HL-60 (cell line): ENCODE measurements around the gene SPIN1.

Experiments used
- DNase-seq, 2 experiments: peaks; one replicate each; pipeline ENCODE4 v3.0.0-alpha.2; 2010 to 2020; ENCODE audit warnings: low read depth in 1 of 2, low spot score in 1 of 2
- H3K27ac ChIP-seq: fragments of 250-450 bp; sonication (Bioruptor Pico); replicated peaks from 2 replicates; pipeline ENCODE4 v1.5.1; 2020; ENCODE audit warnings: mild to moderate bottlenecking, moderate library complexity
- H3K27me3 ChIP-seq: fragments of 250-450 bp; sonication (Bioruptor Pico); 2 replicates; pipeline ENCODE4 v1.5.1; 2021; ENCODE audit warnings: mild to moderate bottlenecking, moderate library complexity; ENCODE audit not compliant: insufficient read depth, poor library complexity, severe bottlenecking
- H3K4me3 ChIP-seq: replicated peaks from 2 replicates; pipeline ENCODE4 v1.5.1; 2011; ENCODE audit warnings: mild to moderate bottlenecking, control low read depth, low read length; ENCODE audit not compliant: insufficient read depth
- GABPA ChIP-seq: IDR thresholded peaks from 2 replicates; pipeline ENCODE4 v1.6.1; 2012; ENCODE audit warnings: low read depth
- POLR2AphosphoS5 ChIP-seq: IDR thresholded peaks from 2 replicates; pipeline ENCODE4 v1.6.1; 2012; ENCODE audit warnings: low read depth
- SPI1 ChIP-seq: IDR thresholded peaks from 2 replicates; pipeline ENCODE4 v1.6.1; 2012; ENCODE audit warnings: low read depth, mild to moderate bottlenecking, borderline replicate concordance
- TF ChIP-seq, protein P1 (sequence below): IDR thresholded peaks from one replicate; pipeline ENCODE4 v1.5.1; 2011; ENCODE audit warnings: low read length, control low read depth, inconsistent platforms; ENCODE audit not compliant: insufficient read depth
- TF ChIP-seq, protein P2 (sequence below): IDR thresholded peaks from 2 replicates; pipeline ENCODE4 v1.6.1; 2012; ENCODE audit warnings: low read depth; ENCODE audit not compliant: insufficient replicate concordance

The SPIN1 gene

DNA sequence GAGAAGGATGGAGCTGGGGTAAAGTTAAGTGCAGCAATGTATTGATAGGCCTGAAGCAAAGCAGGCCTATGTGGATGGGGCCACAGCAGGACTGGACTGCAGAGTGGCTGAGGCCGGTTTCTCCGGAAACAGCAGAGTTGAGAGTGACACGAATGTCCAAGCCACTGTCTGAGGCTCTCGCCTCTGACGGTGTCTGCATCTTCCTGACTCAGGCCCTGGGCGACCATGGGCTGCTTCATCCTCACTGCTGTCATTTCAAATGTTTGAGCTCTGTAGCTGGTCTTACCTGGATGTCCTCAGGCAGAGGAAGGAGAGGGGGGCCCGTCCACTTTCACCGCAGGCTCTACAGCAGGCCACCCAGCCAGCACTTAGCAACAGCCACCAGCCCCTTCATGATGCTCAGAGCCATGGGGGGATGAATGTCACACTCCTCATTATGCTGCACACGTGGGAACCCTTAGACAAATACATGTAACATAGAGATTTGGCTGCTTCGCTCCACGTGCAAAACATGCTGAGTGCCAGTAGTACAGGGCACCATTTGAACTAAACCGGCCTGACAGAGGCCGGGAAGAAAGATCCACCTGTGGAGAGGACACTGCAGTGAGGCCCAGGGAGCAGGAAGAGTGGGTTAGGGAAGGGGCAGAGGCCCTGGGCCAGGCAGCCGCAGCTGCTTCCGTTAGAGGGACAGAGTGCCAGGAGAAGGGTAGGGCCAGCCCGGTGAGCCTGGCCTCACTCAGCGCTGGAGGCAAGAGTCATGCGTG lies 115.0 kb downstream of the SPIN1 start:
- TF ChIP-seq, protein P1, sequence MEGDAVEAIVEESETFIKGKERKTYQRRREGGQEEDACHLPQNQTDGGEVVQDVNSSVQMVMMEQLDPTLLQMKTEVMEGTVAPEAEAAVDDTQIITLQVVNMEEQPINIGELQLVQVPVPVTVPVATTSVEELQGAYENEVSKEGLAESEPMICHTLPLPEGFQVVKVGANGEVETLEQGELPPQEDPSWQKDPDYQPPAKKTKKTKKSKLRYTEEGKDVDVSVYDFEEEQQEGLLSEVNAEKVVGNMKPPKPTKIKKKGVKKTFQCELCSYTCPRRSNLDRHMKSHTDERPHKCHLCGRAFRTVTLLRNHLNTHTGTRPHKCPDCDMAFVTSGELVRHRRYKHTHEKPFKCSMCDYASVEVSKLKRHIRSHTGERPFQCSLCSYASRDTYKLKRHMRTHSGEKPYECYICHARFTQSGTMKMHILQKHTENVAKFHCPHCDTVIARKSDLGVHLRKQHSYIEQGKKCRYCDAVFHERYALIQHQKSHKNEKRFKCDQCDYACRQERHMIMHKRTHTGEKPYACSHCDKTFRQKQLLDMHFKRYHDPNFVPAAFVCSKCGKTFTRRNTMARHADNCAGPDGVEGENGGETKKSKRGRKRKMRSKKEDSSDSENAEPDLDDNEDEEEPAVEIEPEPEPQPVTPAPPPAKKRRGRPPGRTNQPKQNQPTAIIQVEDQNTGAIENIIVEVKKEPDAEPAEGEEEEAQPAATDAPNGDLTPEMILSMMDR: no peak
- TF ChIP-seq, protein P2, sequence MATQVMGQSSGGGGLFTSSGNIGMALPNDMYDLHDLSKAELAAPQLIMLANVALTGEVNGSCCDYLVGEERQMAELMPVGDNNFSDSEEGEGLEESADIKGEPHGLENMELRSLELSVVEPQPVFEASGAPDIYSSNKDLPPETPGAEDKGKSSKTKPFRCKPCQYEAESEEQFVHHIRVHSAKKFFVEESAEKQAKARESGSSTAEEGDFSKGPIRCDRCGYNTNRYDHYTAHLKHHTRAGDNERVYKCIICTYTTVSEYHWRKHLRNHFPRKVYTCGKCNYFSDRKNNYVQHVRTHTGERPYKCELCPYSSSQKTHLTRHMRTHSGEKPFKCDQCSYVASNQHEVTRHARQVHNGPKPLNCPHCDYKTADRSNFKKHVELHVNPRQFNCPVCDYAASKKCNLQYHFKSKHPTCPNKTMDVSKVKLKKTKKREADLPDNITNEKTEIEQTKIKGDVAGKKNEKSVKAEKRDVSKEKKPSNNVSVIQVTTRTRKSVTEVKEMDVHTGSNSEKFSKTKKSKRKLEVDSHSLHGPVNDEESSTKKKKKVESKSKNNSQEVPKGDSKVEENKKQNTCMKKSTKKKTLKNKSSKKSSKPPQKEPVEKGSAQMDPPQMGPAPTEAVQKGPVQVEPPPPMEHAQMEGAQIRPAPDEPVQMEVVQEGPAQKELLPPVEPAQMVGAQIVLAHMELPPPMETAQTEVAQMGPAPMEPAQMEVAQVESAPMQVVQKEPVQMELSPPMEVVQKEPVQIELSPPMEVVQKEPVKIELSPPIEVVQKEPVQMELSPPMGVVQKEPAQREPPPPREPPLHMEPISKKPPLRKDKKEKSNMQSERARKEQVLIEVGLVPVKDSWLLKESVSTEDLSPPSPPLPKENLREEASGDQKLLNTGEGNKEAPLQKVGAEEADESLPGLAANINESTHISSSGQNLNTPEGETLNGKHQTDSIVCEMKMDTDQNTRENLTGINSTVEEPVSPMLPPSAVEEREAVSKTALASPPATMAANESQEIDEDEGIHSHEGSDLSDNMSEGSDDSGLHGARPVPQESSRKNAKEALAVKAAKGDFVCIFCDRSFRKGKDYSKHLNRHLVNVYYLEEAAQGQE: no peak
- TF ChIP-seq POLR2AphosphoS5 (no peak), SPI1 (no peak), GABPA (no peak)
- no peak for DNase-seq

DNA sequence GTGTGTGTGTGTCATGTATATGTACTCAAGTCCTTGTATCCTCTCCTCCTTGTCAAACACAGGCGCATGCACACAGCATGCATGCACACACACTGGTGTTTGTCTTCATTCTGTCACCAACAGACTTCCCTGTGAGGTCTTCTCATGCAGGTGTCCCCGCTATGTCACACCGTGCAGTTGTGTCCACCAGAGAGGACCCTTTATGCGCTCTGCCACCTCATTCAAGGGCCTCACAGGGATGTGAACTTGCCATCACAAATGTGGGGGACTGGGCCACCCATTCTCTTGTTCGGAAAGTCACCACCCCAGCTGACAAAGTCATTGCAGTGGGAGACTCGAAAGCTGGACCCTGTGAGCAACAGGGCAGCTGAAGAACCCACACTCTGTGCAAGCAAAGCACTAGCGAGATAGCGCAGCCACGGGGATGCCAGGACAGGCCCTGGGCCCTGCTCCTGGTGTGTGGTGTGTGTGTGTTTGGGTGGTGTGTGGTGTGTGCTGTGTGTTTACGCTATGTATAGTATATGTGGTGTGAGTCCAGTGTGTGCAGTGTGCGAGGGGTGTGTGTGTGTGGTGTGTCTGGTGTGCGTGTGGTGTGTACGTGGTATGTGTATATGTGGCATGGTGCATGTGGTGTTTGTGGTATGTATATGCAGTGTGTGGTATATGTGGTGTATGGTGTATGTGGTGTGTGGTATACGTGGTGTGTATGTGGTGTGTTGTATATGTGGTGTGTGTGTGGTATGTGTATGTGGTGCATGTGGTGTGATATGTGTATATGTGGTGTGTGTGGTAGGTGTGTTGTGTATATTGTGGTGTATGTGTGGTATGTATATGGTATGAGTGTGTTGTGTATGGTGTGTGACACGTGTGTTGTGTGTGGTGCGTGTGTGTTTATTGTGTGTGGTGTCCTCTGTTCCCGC lies 115.9 kb downstream of the SPIN1 start:
- no peak for DNase-seq
- Histone ChIP-seq H3K27me3 (no peaks in the 10 kb centered on the region), H3K27ac (no peak overlapping the region), H3K4me3 (no peak overlapping the region)
- TF ChIP-seq GABPA: no peak
- no peak for TF ChIP-seq SPI1
- no peak for TF ChIP-seq POLR2AphosphoS5
- TF ChIP-seq, protein P1: no peak
- TF ChIP-seq, protein P2: no peak

More for the DNA sequence above, 115.0 kb downstream of the SPIN1 start:
- H3K27ac ChIP-seq: no peak overlapping the region
- no peaks in the 10 kb centered on the region for H3K27me3 ChIP-seq
- H3K4me3 ChIP-seq: no peak overlapping the region

DNA sequence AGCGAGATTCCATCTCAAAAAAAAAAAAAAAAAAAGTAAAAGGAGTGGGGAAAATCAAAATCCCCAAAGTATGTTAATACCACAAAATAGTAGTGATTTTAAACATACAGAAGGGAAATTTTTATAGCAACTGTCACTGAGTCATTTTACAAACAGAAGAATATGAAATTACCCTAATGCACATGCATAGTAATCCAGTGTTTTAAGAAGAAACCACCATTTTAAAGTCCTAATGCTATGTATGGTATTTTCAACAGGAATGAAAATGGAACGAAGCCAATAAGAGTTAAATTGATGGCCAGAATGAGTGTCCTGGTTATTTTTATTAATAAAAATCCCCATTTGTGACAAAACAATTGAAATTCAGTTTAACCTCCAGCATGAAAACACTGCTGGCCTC lies 120.1 kb downstream of the SPIN1 start:
- no peak overlapping the region for H3K27ac ChIP-seq
- no peak for DNase-seq
- TF ChIP-seq POLR2AphosphoS5 (no peak), SPI1 (no peak), GABPA (no peak)
- TF ChIP-seq, protein P2: no peak
- TF ChIP-seq, protein P1: no peak

More for the DNA sequence above, 120.1 kb downstream of the SPIN1 start:
- Histone ChIP-seq H3K4me3 (no peak overlapping the region), H3K27me3 (no peaks in the 10 kb centered on the region)
